DND-41 (cell line): ENCODE results near the gene LRRC32.

Experiments used
- ATAC-seq: fragments of 200-7000 bp; cut with Tn5 transposase; 3 replicates; pipeline ENCODE4 v1.9.1; 2021; ENCODE audit warnings: low read depth; ENCODE audit not compliant: insufficient read depth
- DNase-seq: peaks from one replicate; pipeline ENCODE4 v3.0.0-alpha.2; 2020
- H2AFZ ChIP-seq: 2 replicates; pipeline ENCODE4 v1.6.0; 2012; ENCODE audit warnings: low read depth, low read length
- H3K27ac ChIP-seq: 2 replicates; pipeline ENCODE4 v1.5.1; 2012; ENCODE audit warnings: low read length, inconsistent platforms
- H3K27me3 ChIP-seq: fragments of 200-600 bp; sonication (generic); 2 replicates; pipeline ENCODE4 v1.6.0; 2012; ENCODE audit warnings: low read length, mild to moderate bottlenecking, inconsistent platforms; ENCODE audit not compliant: insufficient read depth, poor library complexity
- H3K36me3 ChIP-seq: 2 replicates; pipeline ENCODE4 v1.5.1; 2012; ENCODE audit warnings: low read length, inconsistent platforms; ENCODE audit not compliant: insufficient read depth
- H3K4me1 ChIP-seq: 2 replicates; pipeline ENCODE4 v1.5.1; 2012; ENCODE audit warnings: mild to moderate bottlenecking, low read length; ENCODE audit not compliant: insufficient read depth
- H3K4me2 ChIP-seq: 2 replicates; pipeline ENCODE4 v1.6.0; 2012; ENCODE audit warnings: mild to moderate bottlenecking, moderate library complexity, low read length, inconsistent platforms; ENCODE audit not compliant: insufficient read depth
- H3K4me3 ChIP-seq, 2 experiments: fragments of 200-600 bp in 1 of 2; shearing (Covaris generic) in 1 of 2; 2 replicates each; pipeline ENCODE4 v1.5.1; 2012 to 2016; ENCODE audit warnings: inconsistent platforms in 2 of 2, low read length in 2 of 2, mild to moderate bottlenecking in 2 of 2, low read depth in 1 of 2, moderate library complexity in 1 of 2
- H3K79me2 ChIP-seq: 2 replicates; pipeline ENCODE4 v1.6.0; 2012; ENCODE audit warnings: low read length, inconsistent platforms; ENCODE audit not compliant: insufficient read depth
- H3K9ac ChIP-seq: 2 replicates; pipeline ENCODE4 v1.6.0; 2012; ENCODE audit warnings: low read depth, mild to moderate bottlenecking, inconsistent platforms, low read length, moderate library complexity
- H3K9me3 ChIP-seq: 2 replicates; pipeline ENCODE4 v1.5.1; 2012; ENCODE audit warnings: low read length, moderate library complexity, mild to moderate bottlenecking, inconsistent platforms; ENCODE audit not compliant: insufficient read depth, severe bottlenecking
- H4K20me1 ChIP-seq: 2 replicates; pipeline ENCODE4 v1.6.0; 2012; ENCODE audit warnings: low read length; ENCODE audit not compliant: insufficient read depth
- CTCF ChIP-seq: IDR thresholded peaks from 2 replicates; pipeline ENCODE4 v1.5.1; 2012; ENCODE audit warnings: borderline replicate concordance, low read length, moderate library complexity, mild to moderate bottlenecking; ENCODE audit not compliant: poor library complexity, severe bottlenecking; ENCODE audit errors: extremely low read depth
- EZH2 ChIP-seq: IDR thresholded peaks from 3 replicates; pipeline ENCODE4 v1.6.1; 2012; ENCODE audit warnings: borderline replicate concordance, low read depth, mild to moderate bottlenecking, moderate library complexity, low read length, inconsistent platforms; ENCODE audit not compliant: severe bottlenecking

Gene LRRC32

GRCh38 chr11:76717816-76718215 is 47.3 kb upstream of the LRRC32 start:
- no peaks in the 10 kb centered on the region for H3K36me3 ChIP-seq
- no peak overlapping the region for H3K4me3 ChIP-seq
- peaks cover 6% of the 10 kb centered on the region for H3K4me1 ChIP-seq
- H4K20me1 ChIP-seq: peaks cover 6% of the 10 kb centered on the region
- ATAC-seq (no peak), DNase-seq (no peak)
- no peak overlapping the region for H3K9ac ChIP-seq
- H3K9me3 ChIP-seq: no peaks in the 10 kb centered on the region
- no peak overlapping the region for H3K4me2 ChIP-seq
- H3K79me2 ChIP-seq: no peaks in the 10 kb centered on the region
- H2AFZ ChIP-seq: no peak overlapping the region
- peaks cover 4% of the 10 kb centered on the region for H3K27me3 ChIP-seq
- no peak overlapping the region for H3K27ac ChIP-seq
- no peak for TF ChIP-seq CTCF
- TF ChIP-seq EZH2: no peak

- no peak overlapping the region for H3K27ac ChIP-seq
- H3K9ac ChIP-seq: no peak overlapping the region
- no peaks in the 10 kb centered on the region for H3K9me3 ChIP-seq
- no peaks in the 10 kb centered on the region for H3K79me2 ChIP-seq
- H3K4me2 ChIP-seq: no peak overlapping the region
- no peak for TF ChIP-seq CTCF
- no peak for TF ChIP-seq EZH2
- ATAC-seq (no peak), DNase-seq (no peak)
- peaks cover 3% of the 10 kb centered on the region for H3K27me3 ChIP-seq
- H3K36me3 ChIP-seq: no peaks in the 10 kb centered on the region
- no peak overlapping the region for H2AFZ ChIP-seq
- peaks cover 6% of the 10 kb centered on the region for H3K4me1 ChIP-seq
- H3K4me3 ChIP-seq: no peak overlapping the region
- peaks cover 4% of the 10 kb centered on the region; the same call in 1 of the 2 replicates for H4K20me1 ChIP-seq
Measured at GRCh38 chr11:76717369-76717768, 46.8 kb upstream of the LRRC32 start.

GRCh38 chr11:76716268-76716667 is 45.7 kb upstream of the LRRC32 start:
- no peak for TF ChIP-seq CTCF
- no peak for TF ChIP-seq EZH2
- DNase-seq: no peak
- Histone ChIP-seq H4K20me1 (no peaks in the 10 kb centered on the region; the same call in 1 of the 2 replicates), H3K79me2 (no peaks in the 10 kb centered on the region), H3K4me1 (no peaks in the 10 kb centered on the region), H3K27me3 (peaks cover 2% of the 10 kb centered on the region), H3K4me2 (no peak overlapping the region), H2AFZ (no peak overlapping the region), H3K9me3 (no peaks in the 10 kb centered on the region), H3K27ac (no peak overlapping the region), H3K36me3 (no peaks in the 10 kb centered on the region), H3K4me3 (no peak overlapping the region), H3K9ac (no peak overlapping the region)
- no peak for ATAC-seq

- ATAC-seq (no peak), DNase-seq (no peak)
- Histone ChIP-seq H3K4me2 (no peak overlapping the region), H3K36me3 (no peaks in the 10 kb centered on the region), H3K4me1 (no peaks in the 10 kb centered on the region), H3K27ac (no peak overlapping the region), H3K79me2 (no peaks in the 10 kb centered on the region), H3K27me3 (peaks cover 2% of the 10 kb centered on the region), H2AFZ (no peak overlapping the region), H3K9me3 (no peaks in the 10 kb centered on the region), H3K4me3 (no peak overlapping the region), H4K20me1 (no peaks in the 10 kb centered on the region; the same call in 1 of the 2 replicates), H3K9ac (no peak overlapping the region)
- TF ChIP-seq EZH2: no peak
- no peak for TF ChIP-seq CTCF
Measured at GRCh38 chr11:76714493-76714892, 43.9 kb upstream of the LRRC32 start.
